ENCODE data around the gene ALG8. TPM values are rescaled to one million over a fixed set of nuclear protein-coding genes. Genes with fewer than 3 reads are reported as not detected.

ALG8 gene
- total RNA-seq, 2 donors from 2014 or later, result 25.4 to 30.3 TPM

DNA sequence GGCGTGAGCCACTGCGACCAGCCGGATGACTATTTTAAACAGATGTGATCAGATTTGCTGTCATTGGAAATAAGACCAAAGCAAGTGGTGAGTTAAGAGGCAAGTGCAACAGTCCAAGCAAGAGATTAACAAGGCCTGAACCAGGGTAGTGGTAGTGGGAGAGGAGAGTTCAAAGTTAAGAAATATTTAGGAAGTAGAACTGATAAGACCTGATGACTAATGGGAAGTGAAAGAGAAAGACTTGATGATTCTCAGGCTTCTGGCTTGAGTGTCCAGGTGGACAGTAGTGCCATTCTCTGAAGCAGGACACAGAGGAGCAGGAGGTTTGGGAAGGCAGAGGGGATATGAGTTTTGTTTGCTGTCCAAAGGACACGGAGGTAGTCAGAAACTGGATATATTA is 67.0 kb downstream of the ALG8 start:
- no peak for DNase-seq
- H3K4me1 ChIP-seq, result peaks cover 36% of the 10 kb centered on the region
- H3K27me3 ChIP-seq, result no peaks in the 10 kb centered on the region
- TF ChIP-seq, protein P1, sequence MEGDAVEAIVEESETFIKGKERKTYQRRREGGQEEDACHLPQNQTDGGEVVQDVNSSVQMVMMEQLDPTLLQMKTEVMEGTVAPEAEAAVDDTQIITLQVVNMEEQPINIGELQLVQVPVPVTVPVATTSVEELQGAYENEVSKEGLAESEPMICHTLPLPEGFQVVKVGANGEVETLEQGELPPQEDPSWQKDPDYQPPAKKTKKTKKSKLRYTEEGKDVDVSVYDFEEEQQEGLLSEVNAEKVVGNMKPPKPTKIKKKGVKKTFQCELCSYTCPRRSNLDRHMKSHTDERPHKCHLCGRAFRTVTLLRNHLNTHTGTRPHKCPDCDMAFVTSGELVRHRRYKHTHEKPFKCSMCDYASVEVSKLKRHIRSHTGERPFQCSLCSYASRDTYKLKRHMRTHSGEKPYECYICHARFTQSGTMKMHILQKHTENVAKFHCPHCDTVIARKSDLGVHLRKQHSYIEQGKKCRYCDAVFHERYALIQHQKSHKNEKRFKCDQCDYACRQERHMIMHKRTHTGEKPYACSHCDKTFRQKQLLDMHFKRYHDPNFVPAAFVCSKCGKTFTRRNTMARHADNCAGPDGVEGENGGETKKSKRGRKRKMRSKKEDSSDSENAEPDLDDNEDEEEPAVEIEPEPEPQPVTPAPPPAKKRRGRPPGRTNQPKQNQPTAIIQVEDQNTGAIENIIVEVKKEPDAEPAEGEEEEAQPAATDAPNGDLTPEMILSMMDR (IDR thresholded peaks at IDR 0.05), result no peak
- no peak for TF ChIP-seq POLR2A (IDR thresholded peaks at IDR 0.05)
- no peaks in the 10 kb centered on the region for H3K9me3 ChIP-seq
- peaks cover 0 to 12% of the 10 kb centered on the region in 2 donors for H3K36me3 ChIP-seq (replicated peaks in 1 of 2; ENCODE audit: insufficient read depth in 1 of 2, low read depth in 2 of 2)
- no peak overlapping the region for H3K4me3 ChIP-seq
- WGBS, 2 donors, result 93 to 95% methylated on average over 4 of the region's 4 CpGs
- no peak overlapping the region for H3K27ac ChIP-seq
- intact Hi-C loops (cut with DNase I), result no loop called here
- ATAC-seq, result no peak

DNA sequence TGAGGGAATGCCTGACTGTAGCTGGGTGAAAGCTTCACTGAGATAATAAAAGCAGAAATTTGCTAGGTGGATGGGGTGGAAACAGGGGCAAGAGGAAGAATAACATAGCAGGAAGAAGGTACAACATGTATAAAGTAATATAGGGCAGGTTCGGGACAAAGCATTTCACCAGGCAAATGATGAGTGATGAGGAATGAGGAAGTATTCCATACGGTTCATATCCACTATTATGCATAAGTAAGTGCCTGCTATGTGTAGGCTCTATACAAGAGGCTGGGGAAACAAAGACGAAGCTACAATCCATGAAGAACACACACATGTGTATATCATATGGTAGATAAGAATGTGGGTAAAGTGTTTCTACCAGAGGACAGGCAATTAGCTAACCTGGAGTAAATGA is 67.7 kb downstream of the ALG8 start:
- 78 to 79% methylated on average over 3 of the region's 3 CpGs for WGBS, 2 donors
- no peak for DNase-seq
- peaks cover 0 to 12% of the 10 kb centered on the region in 2 donors for H3K36me3 ChIP-seq (replicated peaks in 1 of 2; ENCODE audit: insufficient read depth in 1 of 2, low read depth in 2 of 2)
- no peak for ATAC-seq
- TF ChIP-seq, protein P1 (IDR thresholded peaks at IDR 0.05), result no peak
- no peaks in the 10 kb centered on the region for H3K9me3 ChIP-seq
- peaks cover 28% of the 10 kb centered on the region for H3K4me1 ChIP-seq
- H3K4me3 ChIP-seq, result no peak overlapping the region
- no peak overlapping the region for H3K27ac ChIP-seq
- H3K27me3 ChIP-seq, result no peaks in the 10 kb centered on the region
- intact Hi-C loops (cut with DNase I), result no loop called here

DNA sequence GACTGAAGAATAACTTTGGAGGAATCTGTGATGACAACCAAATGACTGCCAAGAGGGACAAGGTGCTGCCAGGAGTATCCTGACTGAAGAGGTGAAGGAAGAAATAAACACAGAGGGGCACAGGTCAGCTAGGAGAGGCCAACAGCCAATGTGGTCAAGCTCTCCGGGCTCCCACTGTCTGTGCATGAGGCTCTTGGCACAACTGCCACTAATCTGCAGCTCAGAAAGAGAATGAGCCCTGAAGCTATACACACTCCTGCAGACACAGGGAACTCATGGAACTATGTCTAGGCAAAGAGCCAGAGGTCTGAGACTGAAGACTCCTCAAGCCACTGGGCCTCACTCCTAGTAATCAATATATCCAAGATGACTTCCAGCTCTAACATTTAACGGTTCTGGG is 68.8 kb downstream of the ALG8 start:
- ATAC-seq (no peak), DNase-seq (no peak)
- Histone ChIP-seq H3K27ac (no peak overlapping the region), H3K4me3 (no peak overlapping the region), H3K4me1 (peaks cover 17% of the 10 kb centered on the region), H3K9me3 (no peaks in the 10 kb centered on the region), H3K27me3 (no peaks in the 10 kb centered on the region), H3K36me3 (replicated peaks in 1 of 2; ENCODE audit: insufficient read depth in 1 of 2, low read depth in 2 of 2) (peaks cover 0 to 12% of the 10 kb centered on the region in 2 donors)
- intact Hi-C loops (cut with DNase I), result no loop called here
- 76 to 91% methylated on average over 2 of the region's 2 CpGs for WGBS, 2 donors
- TF ChIP-seq, protein P1 (IDR thresholded peaks at IDR 0.05), result no peak
- TF ChIP-seq POLR2A (IDR thresholded peaks at IDR 0.05), result no peak

DNA sequence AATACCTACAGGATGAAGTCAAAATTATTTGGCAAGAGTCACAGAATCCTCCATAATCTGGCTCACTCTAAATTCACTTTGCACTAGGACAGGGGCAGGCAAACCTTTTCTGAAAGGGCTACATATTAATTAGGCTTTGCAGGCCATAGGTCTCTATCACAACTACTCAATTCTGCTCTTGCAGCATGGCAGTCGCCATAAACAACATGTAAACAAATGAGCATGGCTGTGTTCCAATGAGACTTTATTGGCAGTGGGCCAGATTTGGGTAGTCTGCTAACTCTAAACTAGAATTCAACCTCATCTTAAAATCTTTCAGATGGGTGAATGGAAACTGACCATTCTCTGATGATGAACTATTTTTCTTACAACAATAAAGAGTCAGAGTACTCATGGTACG is 70.0 kb downstream of the ALG8 start:
- DNase-seq (peak in 1 of 4 donors; percentile 19), ATAC-seq (no peak)
- 51 to 55% methylated on average over 2 of the region's 2 CpGs for WGBS, 2 donors
- Histone ChIP-seq H3K27me3 (no peaks in the 10 kb centered on the region), H3K4me1 (peaks cover 6% of the 10 kb centered on the region), H3K27ac (no peak overlapping the region), H3K36me3 (replicated peaks in 1 of 2; ENCODE audit: insufficient read depth in 1 of 2, low read depth in 2 of 2) (peaks cover 0 to 12% of the 10 kb centered on the region in 2 donors), H3K9me3 (no peaks in the 10 kb centered on the region), H3K4me3 (no peak overlapping the region)
- TF ChIP-seq POLR2A (IDR thresholded peaks at IDR 0.05), result no peak
- TF ChIP-seq, protein P1 (IDR thresholded peaks at IDR 0.05), result no peak
- intact Hi-C loops (cut with DNase I), result no loop called here

DNA sequence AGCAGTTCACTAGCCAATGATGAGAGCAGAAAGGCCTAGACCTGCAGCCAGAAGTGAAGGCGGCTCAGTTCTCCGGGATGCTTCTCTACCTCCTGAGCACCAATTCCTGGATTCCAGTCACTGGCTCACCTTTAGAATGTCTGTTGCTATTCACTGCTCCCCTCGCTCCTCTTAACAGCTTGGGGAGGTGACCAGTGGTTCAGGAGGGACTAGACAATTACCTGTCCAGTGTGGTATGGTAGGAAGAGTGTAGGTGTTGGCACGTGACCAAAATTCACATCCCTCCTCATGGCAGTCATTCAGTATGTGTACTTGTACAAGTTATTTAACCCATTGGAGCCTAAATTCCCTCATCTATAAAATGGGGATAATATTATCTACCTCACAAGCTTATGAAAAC is 71.7 kb downstream of the ALG8 start:
- no peak for DNase-seq
- Histone ChIP-seq H3K36me3 (replicated peaks in 1 of 2; ENCODE audit: insufficient read depth in 1 of 2, low read depth in 2 of 2) (peaks cover 0 to 12% of the 10 kb centered on the region in 2 donors), H3K9me3 (no peaks in the 10 kb centered on the region), H3K27me3 (no peaks in the 10 kb centered on the region), H3K4me1 (peaks cover 4% of the 10 kb centered on the region), H3K4me3 (no peak overlapping the region), H3K27ac (no peak overlapping the region)
- 89 to 95% methylated on average over 3 to 4 of the region's 4 CpGs for WGBS, 2 donors
- no peak for ATAC-seq
- TF ChIP-seq POLR2A (IDR thresholded peaks at IDR 0.05), result no peak
- TF ChIP-seq, protein P1 (IDR thresholded peaks at IDR 0.05), result no peak
- intact Hi-C loops (cut with DNase I), result no loop called here

All from body of pancreas (tissue), 4 donors.